ENCODE data around the gene ZNF554.
"Not testable (repeated sequence)": the region's sequence is repeated elsewhere in the genome, so short reads cannot be mapped to it uniquely, and the experiment has no call there.

The ZNF554 gene

DNA sequence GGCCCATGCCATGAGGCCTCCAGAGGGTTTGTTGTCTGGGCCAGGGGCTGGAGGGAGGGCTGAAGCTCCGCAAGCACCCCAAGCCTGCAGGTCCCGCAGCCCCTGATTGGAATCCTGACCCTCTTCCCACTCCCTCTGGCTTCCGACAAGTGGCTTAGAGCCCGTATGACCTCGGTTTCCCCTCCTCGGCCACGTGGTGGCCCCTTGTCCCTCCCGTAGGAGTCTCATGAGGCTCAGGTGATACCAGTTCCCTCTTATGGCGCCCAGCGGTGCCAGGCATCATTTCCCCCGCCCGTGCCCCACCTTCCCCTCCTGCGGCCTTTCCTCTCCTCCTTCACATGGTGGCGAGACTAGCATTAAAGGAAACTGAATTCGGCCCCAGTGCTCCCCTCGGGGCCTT is 28.2 kb upstream of the ZNF554 start:
- no peak for DNase-seq

DNA sequence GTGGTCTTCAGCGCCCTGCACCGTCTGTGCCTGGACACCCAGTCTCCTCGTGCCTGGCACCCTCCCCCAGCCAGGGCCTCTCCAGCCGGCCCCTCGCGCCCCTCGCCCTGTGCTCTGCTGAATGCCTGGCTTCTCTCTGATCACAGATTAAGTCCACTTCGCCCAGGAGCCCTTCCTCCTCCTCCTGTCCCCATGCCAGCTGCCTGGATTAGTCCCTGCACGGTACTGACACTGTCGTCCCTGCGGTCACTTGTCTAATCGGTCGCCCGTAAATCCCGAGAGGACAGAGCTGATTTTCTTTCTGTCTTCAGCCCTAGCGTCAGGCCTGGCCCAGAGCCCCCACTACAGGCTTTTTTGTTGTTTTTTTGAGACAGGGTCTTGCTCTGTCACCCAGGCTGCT is 27.8 kb upstream of the ZNF554 start:
- no peak for DNase-seq

DNA sequence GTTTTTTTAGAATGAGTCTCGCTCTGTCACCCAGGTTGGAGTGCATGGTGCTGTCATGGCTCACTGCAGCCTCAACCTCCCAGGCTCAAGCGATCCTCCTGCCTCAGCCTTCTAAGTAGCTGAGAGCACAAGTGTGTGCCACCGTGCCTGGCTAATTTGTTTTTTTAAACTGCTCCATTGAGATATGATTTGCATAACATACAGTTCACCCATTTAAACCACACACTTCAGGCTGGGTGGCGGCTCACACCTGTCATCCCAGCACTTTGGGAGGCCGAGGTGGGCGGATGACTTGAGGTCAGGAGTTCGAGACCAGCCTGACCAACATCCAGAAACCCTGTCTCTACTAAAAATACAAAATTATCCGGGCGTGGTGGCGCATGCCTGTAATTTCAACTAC is 27.0 kb upstream of the ZNF554 start:
- DNase-seq, result not testable (repeated sequence)

DNA sequence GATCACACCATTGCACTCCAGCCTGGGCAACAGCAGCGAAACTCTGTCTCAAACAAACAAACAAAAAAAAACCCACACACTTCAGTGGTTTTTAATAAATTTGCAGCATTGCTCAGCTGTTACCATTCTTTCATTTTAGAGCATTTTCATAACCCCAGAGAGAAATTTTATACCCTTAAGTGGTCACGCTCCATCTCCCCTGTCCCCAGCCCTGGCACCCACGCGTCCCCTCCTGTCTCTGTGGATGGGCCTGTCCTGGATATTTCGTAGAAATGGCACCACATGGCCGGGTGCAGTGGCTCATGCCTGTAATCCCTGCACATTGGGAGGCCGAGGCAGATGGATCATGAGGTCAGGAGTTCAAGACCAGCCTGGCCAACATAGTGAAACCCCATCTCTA is 26.5 kb upstream of the ZNF554 start:
- no peak for DNase-seq

DNA sequence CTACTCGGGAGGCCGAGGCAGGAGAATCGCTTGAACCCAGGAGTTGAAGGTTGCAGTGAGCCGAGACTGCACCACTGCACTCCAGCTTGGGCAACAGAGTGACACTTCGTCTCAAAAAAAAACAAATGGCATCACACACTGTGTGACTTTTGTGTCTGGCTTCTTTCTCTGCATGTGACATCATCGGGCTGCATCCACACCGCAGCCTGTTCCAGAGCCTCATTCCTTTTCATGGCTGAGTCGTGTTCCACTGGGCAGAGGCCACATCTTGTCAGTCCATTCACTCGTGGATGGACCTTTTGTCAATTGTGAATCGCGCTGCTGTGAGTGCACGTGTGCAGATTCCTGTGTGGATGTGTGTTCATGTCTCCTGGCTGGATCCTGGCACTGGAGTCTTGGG is 26.1 kb upstream of the ZNF554 start:
- DNase-seq, result no peak

DNA sequence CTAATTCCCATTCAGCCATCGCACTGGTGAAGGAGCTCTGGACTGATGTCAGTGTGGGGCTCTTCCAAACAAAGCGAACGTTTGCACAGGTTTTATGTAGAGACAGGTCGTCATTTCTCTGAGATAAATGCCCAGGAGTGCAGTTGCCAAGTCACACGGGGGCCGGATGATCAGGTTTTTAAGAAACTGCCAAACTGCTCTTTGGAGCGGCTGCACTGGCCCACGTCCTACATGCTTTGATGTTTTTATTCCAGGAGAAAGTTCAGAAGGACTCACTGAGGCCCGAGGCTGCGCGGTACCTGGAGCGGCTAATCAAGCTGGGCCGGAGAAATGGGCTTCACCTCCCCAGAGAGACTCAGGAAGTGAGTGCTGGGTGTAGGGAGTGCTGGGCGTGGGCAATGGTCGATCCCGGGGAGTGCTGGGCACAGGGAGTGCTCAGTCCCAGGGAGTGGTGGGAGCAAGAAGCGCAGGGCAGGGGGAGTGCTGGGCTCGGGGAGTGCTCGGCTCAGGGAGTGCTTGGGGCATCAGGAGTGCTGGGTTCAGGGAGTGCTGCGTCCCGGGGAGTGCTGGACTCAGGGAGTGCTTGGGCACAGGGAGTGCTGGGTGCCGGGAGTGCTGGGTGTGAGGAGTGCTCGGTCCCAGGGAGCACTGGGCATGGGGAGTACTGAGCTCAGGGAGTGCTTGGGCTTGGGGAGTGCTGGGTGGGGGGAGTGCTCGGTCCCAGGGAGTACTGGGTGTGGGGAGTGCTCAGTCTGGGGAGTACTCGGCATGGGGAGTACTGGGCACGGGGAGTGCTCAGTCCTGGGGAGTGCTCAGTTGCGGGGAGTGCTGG is 23.6 kb upstream of the ZNF554 start:
- DNase-seq, result no peak

DNA sequence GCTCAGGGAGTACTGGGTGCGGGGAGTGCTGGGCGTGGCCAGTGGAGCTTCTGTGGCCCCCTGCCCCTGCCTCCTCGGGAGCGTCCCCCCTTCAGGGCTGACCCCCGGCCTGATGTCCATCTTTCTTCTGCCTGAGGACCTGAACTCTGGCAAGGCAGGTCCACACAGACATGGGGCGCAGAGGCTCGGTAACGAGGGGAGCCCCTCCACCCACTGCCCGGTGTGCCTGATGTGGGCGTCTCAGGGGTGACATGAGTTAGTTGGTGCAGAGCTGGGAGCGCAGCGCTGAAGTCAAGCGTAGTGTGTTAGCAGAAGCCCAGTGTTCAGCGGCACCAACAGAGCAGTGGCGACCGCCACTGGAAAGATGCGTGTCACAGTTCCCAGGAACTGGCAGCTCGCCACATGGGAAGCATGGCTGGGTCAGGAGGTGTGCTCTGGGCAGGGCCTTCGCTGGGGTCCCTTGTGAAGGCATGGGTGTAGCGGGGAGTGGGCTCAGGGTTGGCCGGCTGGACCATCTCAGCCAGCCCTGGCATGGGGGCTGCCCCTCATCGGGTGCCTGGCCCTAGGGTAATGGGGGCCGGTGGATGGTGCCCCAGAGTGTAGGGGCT is 22.9 kb upstream of the ZNF554 start:
- no peak for DNase-seq

DNA sequence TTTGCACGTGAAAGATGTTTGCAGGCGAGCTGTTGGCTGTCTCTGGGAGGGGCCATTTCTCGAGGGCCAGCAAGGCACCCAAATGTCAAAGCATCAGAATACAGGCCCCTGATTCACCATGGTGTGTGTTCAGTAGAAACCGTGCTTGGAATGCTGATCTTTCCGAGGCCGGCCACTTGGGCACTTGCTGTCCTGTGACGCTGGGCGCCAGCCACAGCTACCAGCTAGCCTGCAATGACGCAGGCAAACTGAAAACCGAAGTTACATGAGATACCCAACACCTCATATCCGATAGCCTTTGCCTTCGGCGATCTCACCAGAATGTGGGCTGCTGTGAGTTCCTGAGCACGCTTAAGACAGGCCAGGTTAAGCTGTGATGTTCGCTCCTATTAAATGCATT is 22.4 kb upstream of the ZNF554 start:
- DNase-seq, result no peak

DNA sequence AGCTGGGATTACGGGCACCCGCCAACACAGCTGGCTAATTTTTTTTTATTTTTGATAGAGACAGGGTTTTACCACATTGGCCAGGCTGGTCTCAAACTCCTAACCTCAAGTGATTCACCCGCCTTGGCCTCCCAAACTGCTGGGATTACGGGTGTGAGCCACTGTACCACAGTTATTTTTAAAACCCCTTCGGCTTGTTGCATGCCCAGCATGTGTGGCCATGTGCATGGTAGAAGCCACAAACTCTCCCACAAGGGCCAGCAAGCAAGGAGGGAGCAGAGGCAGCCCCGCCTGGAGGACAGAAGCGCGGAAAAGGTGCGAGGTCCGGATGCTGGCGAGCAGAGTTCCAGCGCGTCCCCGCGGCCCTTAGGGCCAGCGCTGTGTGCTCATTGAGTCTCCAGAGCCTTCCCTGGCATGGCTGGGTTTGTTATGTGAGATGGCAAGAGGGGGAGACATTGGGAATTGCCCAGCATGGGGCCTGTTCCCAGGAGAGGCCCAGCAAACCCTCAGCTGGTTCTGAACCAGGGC is 21.4 kb upstream of the ZNF554 start:
- no peak for DNase-seq

DNA sequence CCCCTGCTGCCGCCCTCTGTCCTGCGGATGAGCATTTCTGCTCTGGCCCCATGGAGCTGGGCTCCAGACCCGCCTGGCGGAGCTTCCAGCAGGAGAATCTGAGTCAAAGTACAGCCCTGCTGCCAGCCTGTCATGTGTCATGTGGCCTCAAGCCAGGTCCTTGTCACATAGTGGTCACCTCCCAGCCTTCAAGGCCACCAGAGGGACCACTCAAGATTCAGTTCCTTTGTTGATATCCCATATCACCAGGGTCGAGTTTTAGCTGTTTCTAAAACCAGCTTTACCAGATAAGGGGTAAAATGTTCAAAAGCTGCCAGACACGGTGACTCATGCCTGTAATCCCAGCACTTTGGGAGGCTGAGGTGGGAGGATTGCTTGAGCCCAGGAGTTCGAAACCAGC is 20.9 kb upstream of the ZNF554 start:
- DNase-seq, result no peak

DNA sequence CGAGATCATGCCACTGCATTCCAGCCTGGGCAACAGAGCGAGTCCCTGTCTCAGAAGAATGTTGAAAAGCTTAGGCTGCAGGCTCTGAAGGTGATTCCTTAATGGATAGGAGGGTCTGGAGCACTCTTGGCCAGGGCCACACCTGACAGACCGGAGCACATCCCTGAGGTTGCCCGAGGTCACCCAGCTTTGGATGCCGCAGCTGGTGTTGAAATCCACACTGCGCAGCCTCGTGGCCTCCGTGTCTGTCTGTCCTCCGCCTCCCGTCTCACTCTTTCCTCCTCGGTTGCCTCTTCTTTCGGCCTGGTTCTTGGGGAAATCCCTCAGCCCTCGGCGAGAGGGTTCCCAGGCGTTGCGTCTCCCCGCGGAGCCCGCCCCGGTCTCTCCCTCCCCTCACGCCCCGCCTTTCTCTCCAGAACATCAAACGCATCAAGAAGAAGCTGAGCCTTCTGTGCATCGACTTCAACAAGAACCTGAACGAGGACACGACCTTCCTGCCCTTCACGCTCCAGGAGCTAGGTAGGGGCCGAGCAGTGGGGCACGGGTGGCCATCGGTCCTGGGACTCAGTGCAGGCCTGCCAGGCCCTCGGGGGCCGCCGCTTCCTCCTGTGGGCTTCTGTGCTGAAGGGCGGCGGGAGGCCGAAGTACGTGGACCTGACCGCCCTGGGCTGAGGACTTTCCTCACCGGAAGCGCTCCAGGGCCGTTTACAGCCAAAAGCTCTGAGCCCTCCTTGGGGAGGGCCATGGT is 20.2 kb upstream of the ZNF554 start:
- DNase-seq, result no peak

DNA sequence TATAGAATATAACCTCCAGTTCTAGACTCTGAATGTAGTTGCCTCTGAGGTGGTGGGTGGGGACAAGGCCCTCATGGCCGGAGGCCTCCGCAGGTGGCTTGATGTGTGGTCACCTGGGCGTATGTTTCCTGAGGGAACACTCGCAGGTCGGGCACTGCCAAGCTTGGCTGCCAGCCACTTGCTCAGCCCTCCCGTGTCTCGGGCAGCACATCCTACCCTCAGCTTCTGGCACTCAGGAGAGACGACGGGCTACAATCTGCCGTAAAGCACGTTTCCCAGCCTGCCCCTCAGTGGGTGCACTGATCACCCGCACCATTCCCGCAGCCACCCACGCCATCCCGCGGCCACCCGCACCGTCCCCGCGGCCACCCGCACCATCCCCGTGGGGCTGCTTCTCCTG is 19.2 kb upstream of the ZNF554 start:
- DNase-seq, result no peak

DNA sequence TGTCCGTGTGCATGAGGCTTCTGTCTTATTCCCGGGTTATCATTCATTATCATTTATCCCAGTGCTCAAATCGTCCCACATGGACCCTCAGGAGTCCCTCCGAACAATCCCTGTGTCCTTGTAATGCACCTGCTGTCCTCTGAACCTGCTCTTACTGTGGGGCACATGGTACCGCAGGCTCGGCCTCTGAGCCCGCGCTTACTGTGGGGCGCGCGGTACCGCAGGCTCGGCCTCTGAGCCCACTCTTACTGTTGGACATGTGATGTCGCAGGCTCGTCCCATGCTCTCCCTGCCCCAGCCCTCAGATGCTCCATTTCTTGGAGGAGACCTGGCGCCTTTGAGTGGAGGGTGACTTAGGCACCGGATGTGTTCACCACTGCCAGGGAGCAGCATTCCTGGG is 16.8 kb upstream of the ZNF554 start:
- DNase-seq, result no peak

DNA sequence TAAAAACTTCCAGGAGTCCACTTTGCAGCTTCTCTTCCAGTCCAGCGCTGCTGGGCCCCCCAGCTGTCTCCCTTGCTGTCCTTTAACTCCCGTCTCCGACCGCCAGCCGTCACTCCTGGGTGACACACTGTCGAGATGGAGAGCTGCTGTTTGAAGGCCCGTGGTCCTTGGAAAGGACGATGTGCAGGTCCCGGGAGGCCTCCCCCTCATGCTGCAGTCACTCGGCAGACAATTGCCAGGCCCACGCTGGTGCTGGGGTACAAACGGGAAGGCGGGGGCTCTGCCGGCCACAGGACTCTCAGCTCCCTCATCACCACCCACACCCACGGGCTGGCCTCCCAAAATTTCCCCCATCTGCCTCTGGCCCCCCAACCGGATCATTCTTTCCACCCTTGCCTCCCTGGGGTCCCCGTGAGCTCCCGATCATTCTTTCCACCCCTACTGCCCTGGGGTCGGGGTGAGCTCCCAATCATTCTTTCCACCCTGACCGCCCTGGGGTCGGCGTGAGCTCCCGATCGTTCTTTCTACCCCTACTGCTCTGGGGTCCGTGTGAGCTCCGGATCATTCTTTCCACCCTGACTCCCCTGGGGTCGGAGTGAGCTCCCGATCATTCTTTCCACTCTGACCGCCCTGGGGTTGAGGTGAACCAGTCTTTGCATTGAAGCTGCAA is 16.0 kb upstream of the ZNF554 start:
- no peak for DNase-seq

DNA sequence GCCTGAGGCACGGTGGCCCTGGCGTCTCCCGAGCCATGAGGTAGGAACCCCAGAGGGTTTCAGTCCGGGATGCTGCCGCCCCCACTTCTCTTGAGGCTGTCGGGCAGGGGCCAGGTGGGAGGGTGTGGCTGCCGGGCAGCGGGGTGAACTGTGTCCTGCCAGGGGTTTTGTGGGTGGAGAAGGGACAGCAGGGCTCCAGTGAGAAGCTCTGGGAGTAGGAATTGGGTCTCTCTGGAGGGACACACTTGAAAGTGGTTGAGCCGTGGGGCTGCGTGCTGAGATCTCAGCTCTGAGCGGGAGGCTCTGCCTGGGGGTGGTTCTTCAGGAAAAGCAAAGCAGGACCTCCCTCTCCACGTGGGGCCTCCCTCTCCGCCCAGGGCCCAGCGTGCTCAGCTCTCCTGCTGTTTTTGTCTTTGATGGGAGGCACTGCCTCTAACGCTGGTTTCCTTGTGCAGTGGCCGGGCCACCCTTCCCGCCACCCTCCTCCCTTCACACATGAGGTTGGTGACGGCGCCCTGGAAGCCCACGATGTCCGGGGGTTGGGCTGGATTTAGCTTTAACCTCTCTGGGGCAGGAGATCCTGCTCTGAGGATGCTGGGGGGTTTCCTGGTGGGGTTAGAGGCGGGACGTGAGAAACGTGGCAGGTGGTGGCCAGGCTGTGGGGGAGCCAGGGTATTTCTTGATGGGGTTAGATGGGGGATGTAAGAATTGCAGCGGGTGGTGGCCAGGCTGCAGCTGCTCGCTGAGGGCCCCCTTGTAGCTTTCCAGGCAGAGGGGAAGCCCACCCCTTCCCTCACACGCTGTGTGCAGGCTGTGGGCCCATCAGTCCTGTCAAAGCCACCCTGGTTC is 15.3 kb upstream of the ZNF554 start:
- no peak for DNase-seq

DNA sequence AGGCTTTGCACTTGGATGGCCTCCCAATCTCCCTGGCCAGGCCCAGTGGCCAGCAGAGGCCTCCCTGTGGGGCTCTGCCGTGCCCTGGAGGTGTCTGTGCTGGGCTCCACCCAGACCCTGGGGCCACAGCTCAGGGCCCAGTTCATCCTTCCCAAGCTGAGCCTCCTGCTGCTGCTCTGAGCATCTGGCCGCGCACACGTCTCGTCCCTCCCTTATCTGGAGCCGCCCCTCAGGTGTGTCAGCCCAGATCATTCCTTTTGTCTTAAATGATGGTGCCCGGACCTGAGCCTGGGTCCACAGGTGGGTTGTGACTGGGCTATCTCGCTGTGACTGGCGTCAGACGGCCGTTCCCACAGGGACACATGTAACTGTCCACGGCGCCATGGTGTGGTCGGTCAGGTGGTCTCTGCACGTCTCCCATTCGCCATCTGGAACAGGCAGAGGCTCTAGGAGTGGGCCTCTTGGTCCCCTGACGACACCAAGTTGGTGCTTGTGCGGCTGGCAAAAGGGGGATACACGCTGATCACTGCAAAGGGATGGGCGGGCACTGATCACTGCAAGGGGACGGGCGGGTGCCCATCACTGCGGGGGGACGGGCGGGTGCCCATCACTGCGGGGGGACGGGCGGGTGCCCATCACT is 14.3 kb upstream of the ZNF554 start:
- no peak for DNase-seq

DNA sequence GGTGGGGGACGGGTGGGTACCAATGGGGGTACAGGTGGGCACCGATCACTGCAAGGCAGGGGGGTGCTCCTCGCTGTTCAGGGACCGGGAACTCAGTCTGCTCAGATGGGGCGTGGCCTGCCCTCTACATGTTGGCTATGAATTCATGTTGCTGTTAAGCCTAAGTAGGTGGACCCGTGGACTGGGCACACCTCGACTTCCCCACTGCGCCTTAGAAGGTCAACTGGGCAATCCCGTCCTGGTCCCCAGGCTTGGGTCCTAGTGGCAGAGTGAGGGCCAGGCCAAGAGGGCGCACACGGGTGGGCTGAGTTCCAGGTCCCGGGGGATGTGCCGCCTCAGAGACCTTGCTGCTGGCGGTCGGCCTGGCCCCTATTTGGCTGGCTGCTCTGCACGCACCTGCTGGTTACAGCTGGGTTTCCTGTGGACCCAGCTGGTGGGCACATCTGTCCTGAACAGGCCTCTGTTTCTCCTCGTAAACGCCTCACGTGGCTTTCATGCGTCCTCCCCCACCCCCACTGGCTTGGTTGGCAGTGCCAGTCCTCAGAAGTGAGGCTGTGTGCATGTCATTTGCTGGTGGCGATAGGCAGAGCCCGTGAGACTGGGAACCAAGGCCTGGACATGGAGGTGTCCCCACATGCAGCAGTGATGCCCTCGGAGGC is 13.5 kb upstream of the ZNF554 start:
- DNase-seq, result no peak

DNA sequence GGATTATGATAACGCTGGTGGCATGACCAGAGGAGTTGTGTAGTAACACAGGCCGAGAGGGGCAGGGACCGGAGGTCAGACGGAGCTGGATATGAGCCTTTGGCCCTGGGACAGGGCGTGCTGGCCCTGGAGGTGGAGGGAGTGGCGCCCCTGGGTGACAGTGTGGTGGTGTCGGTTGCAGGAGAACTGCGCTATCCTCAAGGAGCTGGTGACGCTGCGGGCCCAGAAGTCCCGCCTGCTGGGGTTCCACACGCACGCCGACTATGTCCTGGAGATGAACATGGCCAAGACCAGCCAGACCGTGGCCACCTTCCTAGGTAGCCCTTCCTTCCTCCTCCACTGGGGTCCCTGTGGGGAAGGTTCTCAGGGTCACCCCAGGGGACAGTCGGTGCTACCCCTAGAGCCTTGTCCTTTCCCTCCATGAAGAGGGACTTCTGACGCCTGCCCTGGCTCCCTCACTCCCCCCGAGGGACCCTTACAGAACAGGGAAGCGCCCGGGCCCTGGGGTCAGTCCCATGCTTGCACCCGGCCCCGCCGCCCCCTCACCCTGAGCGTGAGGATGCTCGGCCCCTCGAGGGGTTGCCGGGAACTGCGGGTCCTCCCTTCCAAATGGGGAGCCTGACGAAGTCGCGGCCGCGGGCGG is 12.8 kb upstream of the ZNF554 start:
- DNase-seq, result no peak

DNA sequence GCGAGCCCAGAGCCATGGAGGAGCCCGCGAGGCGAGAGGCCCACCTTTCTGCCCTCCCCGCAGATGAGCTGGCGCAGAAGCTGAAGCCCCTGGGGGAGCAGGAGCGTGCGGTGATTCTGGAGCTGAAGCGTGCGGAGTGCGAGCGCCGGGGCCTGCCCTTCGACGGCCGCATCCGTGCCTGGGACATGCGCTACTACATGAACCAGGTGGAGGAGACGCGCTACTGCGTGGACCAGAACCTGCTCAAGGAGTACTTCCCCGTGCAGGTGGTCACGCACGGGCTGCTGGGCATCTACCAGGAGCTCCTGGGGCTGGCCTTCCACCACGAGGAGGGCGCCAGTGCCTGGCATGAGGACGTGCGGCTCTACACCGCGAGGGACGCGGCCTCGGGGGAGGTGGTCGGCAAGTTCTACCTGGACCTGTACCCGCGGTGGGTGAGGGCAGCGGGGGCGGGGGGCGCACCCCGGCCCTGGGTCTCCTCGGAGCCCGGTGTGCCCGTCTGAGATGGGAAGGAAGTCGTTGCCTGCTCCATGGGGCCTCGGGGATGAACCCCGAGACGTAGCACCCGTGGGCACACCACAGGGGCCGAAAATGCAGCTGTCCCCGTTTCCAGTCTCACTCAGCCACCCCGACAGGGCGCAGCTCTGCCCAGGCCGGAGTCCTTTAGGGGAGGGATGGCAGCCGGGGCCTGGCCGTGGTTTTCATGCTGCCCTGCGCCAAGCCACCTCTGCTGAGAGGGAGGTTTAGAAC is 12.1 kb upstream of the ZNF554 start:
- DNase-seq, result no peak
